Heart left ventricle (tissue), 13 donors: ENCODE results near the gene LRG1.

Experiments used
- POLR2A ChIP-seq, 2 donors: fragments of 450-650 bp; IDR thresholded peaks; one replicate each; pipeline ENCODE4 v1.6.1; 2017; ENCODE audit warnings: antibody characterized with exemption in 2 of 2, mild to moderate bottlenecking in 2 of 2, moderate library complexity in 2 of 2
- TF ChIP-seq, protein P1 (sequence below), 12 donors: fragments of 200-600 bp; sonication (generic) in 4 of 12; IDR thresholded peaks; one replicate each; pipeline versions ENCODE4 v1.5.0 to v1.8.0; 2018 to 2022; ENCODE audit warnings: antibody characterized with exemption in 12 of 12, mild to moderate bottlenecking in 5 of 12
- donor health status: ischemic (EF 13 %, LVEDD 7.1; RV severe dilation, severe dysfunction).
- donor health status: DM: no; HTN: yes; CAD: no.
- donor health status: DM: no; HTN: no; CAD: no.
- donor health status: ischemic (EF 25% LVEDD 6.9; RV normal size, moderate dysfunction).
- donor health status: ischemic (EF 25% LVEDD 5.7; RV mildly dilated, moderate dysfunction).
- donor health status: ischemic (EF 35%, LVEDD 5.7; RV mildly dilated, moderate dysfunction).
- donor health status: nonischemic (EF 11% LVEDD 7.7; RV severe dilation, severe dysfunction).
- donor health status: DM: yes; HTN: yes; CAD: no.
- donor health status: PGD.
- donor health status: ischemic (EF 29% LVEDD 5.4; RV normal size, mild dysfunction).
- donor health status: nonischemic (EF 23%, LVEDD 6.1; RV moderate dilation, normal function).

DNA sequence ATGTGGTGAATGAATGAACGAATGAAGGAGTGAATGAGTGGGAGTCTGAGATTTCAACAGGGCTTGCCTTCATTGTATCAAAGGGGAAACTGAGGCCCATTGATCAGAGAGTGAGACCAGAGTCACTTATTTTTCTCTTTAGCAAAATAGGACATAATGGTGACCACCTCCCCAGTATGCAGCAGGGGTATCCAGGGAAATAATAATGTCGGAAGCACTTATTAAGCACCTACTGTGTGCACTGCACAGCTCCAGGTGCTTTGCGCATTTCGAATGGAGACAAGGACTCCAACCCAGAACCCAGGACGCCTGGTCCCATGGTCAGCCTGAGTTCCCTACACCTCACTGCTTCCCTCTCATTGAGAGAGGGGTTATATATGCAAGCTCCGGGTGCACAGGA, 46.4 kb upstream of the LRG1 start:
- TF ChIP-seq, protein P1, sequence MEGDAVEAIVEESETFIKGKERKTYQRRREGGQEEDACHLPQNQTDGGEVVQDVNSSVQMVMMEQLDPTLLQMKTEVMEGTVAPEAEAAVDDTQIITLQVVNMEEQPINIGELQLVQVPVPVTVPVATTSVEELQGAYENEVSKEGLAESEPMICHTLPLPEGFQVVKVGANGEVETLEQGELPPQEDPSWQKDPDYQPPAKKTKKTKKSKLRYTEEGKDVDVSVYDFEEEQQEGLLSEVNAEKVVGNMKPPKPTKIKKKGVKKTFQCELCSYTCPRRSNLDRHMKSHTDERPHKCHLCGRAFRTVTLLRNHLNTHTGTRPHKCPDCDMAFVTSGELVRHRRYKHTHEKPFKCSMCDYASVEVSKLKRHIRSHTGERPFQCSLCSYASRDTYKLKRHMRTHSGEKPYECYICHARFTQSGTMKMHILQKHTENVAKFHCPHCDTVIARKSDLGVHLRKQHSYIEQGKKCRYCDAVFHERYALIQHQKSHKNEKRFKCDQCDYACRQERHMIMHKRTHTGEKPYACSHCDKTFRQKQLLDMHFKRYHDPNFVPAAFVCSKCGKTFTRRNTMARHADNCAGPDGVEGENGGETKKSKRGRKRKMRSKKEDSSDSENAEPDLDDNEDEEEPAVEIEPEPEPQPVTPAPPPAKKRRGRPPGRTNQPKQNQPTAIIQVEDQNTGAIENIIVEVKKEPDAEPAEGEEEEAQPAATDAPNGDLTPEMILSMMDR (IDR thresholded peaks at IDR 0.05): no peak
- TF ChIP-seq POLR2A (IDR thresholded peaks at IDR 0.05): no peak
